Stomach (tissue), 9 donors: ENCODE data around the gene IGSF21. TPM values are rescaled to one million over a fixed set of nuclear protein-coding genes. Genes with fewer than 3 reads are reported as not detected.

Source experiments
- DNase-seq, 2 donors: peaks; one replicate each; pipeline versions ENCODE4 v3.0.0 to v3.0.0-alpha.2; 2013 to 2019
- H3K27ac ChIP-seq, 5 donors: fragments of 200-600 bp in 4 of 5; sonication (generic) in 4 of 5; one replicate each; pipeline ENCODE4 v1.5.1; 2013 to 2019; ENCODE audit warnings: mild to moderate bottlenecking in 1 of 5, moderate library complexity in 1 of 5
- H3K27me3 ChIP-seq, 3 donors: fragments of 200-600 bp; sonication (generic); one replicate each; pipeline ENCODE4 v1.5.1; 2017 to 2019; ENCODE audit warnings: mixed run types in 1 of 3
- H3K36me3 ChIP-seq, 4 donors: fragments of 200-600 bp; sonication (generic); 1 replicate in 3 of 4; 2 replicates in 1 of 4; pipeline ENCODE4 v1.5.1; 2016 to 2019
- H3K4me1 ChIP-seq, 4 donors: fragments of 200-600 bp; sonication (generic); one replicate each; pipeline ENCODE4 v1.5.1; 2016 to 2019
- H3K4me3 ChIP-seq, 4 donors: fragments of 200-600 bp; sonication (generic) in 3 of 4; one replicate each; pipeline ENCODE4 v1.5.1; 2016 to 2019; ENCODE audit warnings: mild to moderate bottlenecking in 1 of 4
- H3K9me3 ChIP-seq, 4 donors: fragments of 200-600 bp; sonication (generic); one replicate each; pipeline ENCODE4 v1.5.1; 2016 to 2019
- EP300 ChIP-seq: sonication (generic); formaldehyde crosslinking; IDR thresholded peaks from one replicate; pipeline ENCODE4 v1.6.1; 2017; ENCODE audit warnings: antibody characterized with exemption
- POLR2A ChIP-seq, 4 donors: fragments of 450-650 bp; IDR thresholded peaks; one replicate each; pipeline ENCODE4 v1.6.1; 2016; ENCODE audit warnings: antibody characterized with exemption in 4 of 4, control low read depth in 2 of 4, mild to moderate bottlenecking in 1 of 4, moderate library complexity in 1 of 4
- POLR2AphosphoS5 ChIP-seq, 3 donors: sonication (generic); formaldehyde crosslinking; IDR thresholded peaks; one replicate each; pipeline ENCODE4 v1.6.1; 2016; ENCODE audit warnings: antibody characterized with exemption in 3 of 3
- WGBS, 5 donors: extraction: QIAGEN DNeasy Blood & Tissue Kit in 3 of 5; methylation state at CpG; one replicate each; pipeline versions ENCODE4 v1.1.5 to v1.1.7; 2013 to 2018; 5-methylcytosine and 5-hydroxymethylcytosine counted together
- intact Hi-C: fragments of 100-400 bp; cut with DNase I; formaldehyde crosslinking; loops from one replicate; pipeline ENCODE4 v1.15.1; 2023; ENCODE audit warnings: low total_unique reads
- polyA plus RNA-seq, 3 donors: library from polyadenylated mRNA; stranded (reverse); fragments of 200-250 nt; gene quantifications; one replicate each; pipeline ENCODE4 v1.2.3, GENCODE V29; 2013
- total RNA-seq, 5 donors: library from RNA; depleted of rRNA; stranded (reverse); fragments of >200 nt; gene quantifications; one replicate each; pipeline versions ENCODE4 v1.1.0 to v1.2.3, GENCODE V29; 2014 to 2016
- TF ChIP-seq, protein P1 (sequence below), 7 experiments: fragments of 450-650 bp in 4 of 7; fragments of 200-600 bp in 3 of 7; sonication (generic) in 3 of 7; IDR thresholded peaks; one replicate each; pipeline ENCODE4 v1.5.1; 2016 to 2019; ENCODE audit warnings: antibody characterized with exemption in 7 of 7, control low read depth in 2 of 7, mild to moderate bottlenecking in 1 of 7
- donor health status: healthy with polysubstance abuse.
- donor health status: Bipolar disorder and iron deficiency.
- donor health status: healthy.

The IGSF21 gene
- total and polyA plus RNA-seq, 8 donors = 0.25 to 2.0 (median 1.1) TPM; not detected in 3

GRCh38 chr1:18408656-18409370 lies 301.2 kb downstream of the IGSF21 start:
- no peak for DNase-seq
- WGBS, 5 donors = 49 to 52% (median 50%) methylated on average over 12 of the region's 12 CpGs
- intact Hi-C loops = no loop called here

GRCh38 chr1:18409609-18410237 lies 302.1 kb downstream of the IGSF21 start:
- H3K4me3 ChIP-seq = no peak overlapping the region
- intact Hi-C loops = no loop called here
- WGBS, 5 donors = 77 to 83% (median 80%) methylated on average over 8 of the region's 8 CpGs
- H3K27ac ChIP-seq = no peak overlapping the region
- no peaks in the 10 kb centered on the region for H3K36me3 ChIP-seq
- H3K4me1 ChIP-seq = no peaks in the 10 kb centered on the region
- no peak for DNase-seq
- TF ChIP-seq, protein P1, sequence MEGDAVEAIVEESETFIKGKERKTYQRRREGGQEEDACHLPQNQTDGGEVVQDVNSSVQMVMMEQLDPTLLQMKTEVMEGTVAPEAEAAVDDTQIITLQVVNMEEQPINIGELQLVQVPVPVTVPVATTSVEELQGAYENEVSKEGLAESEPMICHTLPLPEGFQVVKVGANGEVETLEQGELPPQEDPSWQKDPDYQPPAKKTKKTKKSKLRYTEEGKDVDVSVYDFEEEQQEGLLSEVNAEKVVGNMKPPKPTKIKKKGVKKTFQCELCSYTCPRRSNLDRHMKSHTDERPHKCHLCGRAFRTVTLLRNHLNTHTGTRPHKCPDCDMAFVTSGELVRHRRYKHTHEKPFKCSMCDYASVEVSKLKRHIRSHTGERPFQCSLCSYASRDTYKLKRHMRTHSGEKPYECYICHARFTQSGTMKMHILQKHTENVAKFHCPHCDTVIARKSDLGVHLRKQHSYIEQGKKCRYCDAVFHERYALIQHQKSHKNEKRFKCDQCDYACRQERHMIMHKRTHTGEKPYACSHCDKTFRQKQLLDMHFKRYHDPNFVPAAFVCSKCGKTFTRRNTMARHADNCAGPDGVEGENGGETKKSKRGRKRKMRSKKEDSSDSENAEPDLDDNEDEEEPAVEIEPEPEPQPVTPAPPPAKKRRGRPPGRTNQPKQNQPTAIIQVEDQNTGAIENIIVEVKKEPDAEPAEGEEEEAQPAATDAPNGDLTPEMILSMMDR (IDR thresholded peaks at IDR 0.05) = no peak
- no peak for TF ChIP-seq EP300
- no peak for TF ChIP-seq POLR2A (IDR thresholded peaks at IDR 0.05)
- no peak for TF ChIP-seq POLR2AphosphoS5 (IDR thresholded peaks at IDR 0.05)
- peaks cover 0 to 48% (median 0%) of the 10 kb centered on the region in 3 donors for H3K27me3 ChIP-seq
- H3K9me3 ChIP-seq = peaks cover 4 to 29% (median 24%) of the 10 kb centered on the region in 4 donors

More at GRCh38 chr1:18408656-18409370, 301.2 kb downstream of the IGSF21 start:
- Histone ChIP-seq H3K36me3 (no peaks in the 10 kb centered on the region), H3K27ac (no peak overlapping the region), H3K4me1 (no peaks in the 10 kb centered on the region), H3K9me3 (peaks cover 4 to 38% (median 27%) of the 10 kb centered on the region in 4 donors), H3K27me3 (peaks cover 0 to 53% (median 0%) of the 10 kb centered on the region in 3 donors), H3K4me3 (no peak overlapping the region)
- TF ChIP-seq, protein P1 (IDR thresholded peaks at IDR 0.05) = no peak
- TF ChIP-seq POLR2AphosphoS5 (IDR thresholded peaks at IDR 0.05) = no peak
- TF ChIP-seq POLR2A (IDR thresholded peaks at IDR 0.05) = no peak
- TF ChIP-seq EP300 = no peak

GRCh38 chr1:18410407-18410806 lies 302.8 kb downstream of the IGSF21 start:
- WGBS, 5 donors = 64 to 74% (median 70%) methylated on average over 12 to 13 of the region's 13 CpGs

GRCh38 chr1:18411321-18411720 lies 303.7 kb downstream of the IGSF21 start:
- intact Hi-C loops = no loop called here
- 69 to 89% (median 87%) methylated on average over 2 of the region's 2 CpGs for WGBS, 5 donors
- no peaks in the 10 kb centered on the region for H3K4me1 ChIP-seq
- no peaks in the 10 kb centered on the region for H3K36me3 ChIP-seq
- H3K27me3 ChIP-seq = peaks cover 0 to 38% (median 0%) of the 10 kb centered on the region in 3 donors
- no peak for TF ChIP-seq EP300
- TF ChIP-seq, protein P1 (IDR thresholded peaks at IDR 0.05) = no peak
- DNase-seq = no peak
- H3K4me3 ChIP-seq = no peak overlapping the region
- H3K27ac ChIP-seq = no peak overlapping the region
- H3K9me3 ChIP-seq = peaks cover 4 to 28% (median 23%) of the 10 kb centered on the region in 4 donors

More at GRCh38 chr1:18410407-18410806, 302.8 kb downstream of the IGSF21 start:
- peaks cover 0 to 46% (median 0%) of the 10 kb centered on the region in 3 donors for H3K27me3 ChIP-seq
- H3K4me3 ChIP-seq = no peak overlapping the region
- no peaks in the 10 kb centered on the region for H3K36me3 ChIP-seq
- TF ChIP-seq, protein P1 (IDR thresholded peaks at IDR 0.05) = no peak
- TF ChIP-seq POLR2A (IDR thresholded peaks at IDR 0.05) = no peak
- TF ChIP-seq POLR2AphosphoS5 (IDR thresholded peaks at IDR 0.05) = no peak
- no peak for TF ChIP-seq EP300
- no peaks in the 10 kb centered on the region for H3K4me1 ChIP-seq
- H3K27ac ChIP-seq = no peak overlapping the region
- DNase-seq = no peak
- peaks cover 4 to 28% (median 23%) of the 10 kb centered on the region in 4 donors for H3K9me3 ChIP-seq
- intact Hi-C loops = no loop called here
